Panc1 (cell line): ENCODE results near the gene DGAT2. TPM values are rescaled to one million over a fixed set of nuclear protein-coding genes. Genes with fewer than 3 reads are reported as not detected.

ENCODE experiments used
- ATAC-seq: fragments of 200-7000 bp; cut with Tn5 transposase; 2 replicates; pipeline ENCODE4 v1.9.1; 2020; ENCODE audit warnings: mild to moderate bottlenecking, moderate library complexity
- BruUV-seq: library from RNA; stranded (reverse); fragments of 400-500 nt; replicated peaks from 2 replicates; lab custom pipeline; 2021; lab: Mats Ljungman, UMichigan
- CTCF ChIA-PET: fragments of 300-600 bp; sonication (Branson Sonifier 250); formaldehyde crosslinking; loops from one replicate; lab custom pipeline; 2022; ENCODE audit warnings: antibody characterized with exemption; lab: Charles Lee
- POLR2A ChIA-PET: fragments of 300-600 bp; sonication (Branson Sonifier 250); formaldehyde crosslinking; loops from one replicate; lab custom pipeline; 2022; ENCODE audit warnings: antibody characterized with exemption; lab: Charles Lee
- DNase-seq: peaks from one replicate; pipeline ENCODE4 v3.0.0-alpha.2; 2010; ENCODE audit warnings: low read depth, low spot score
- H3K27ac ChIP-seq: 2 replicates; pipeline ENCODE4 v1.5.1; 2011; ENCODE audit warnings: mild to moderate bottlenecking, low read length, inconsistent platforms
- H3K27me3 ChIP-seq: fragments of 200-500 bp; sonication (Bioruptor generic); 2 replicates; pipeline ENCODE4 v1.6.0; 2014; ENCODE audit warnings: low read length, inconsistent platforms; ENCODE audit not compliant: control insufficient read depth, insufficient read depth
- H3K36me3 ChIP-seq: fragments of 200-500 bp; sonication (Bioruptor generic); 2 replicates; pipeline ENCODE4 v1.5.1; 2014; ENCODE audit warnings: inconsistent platforms, mild to moderate bottlenecking, low read length, moderate library complexity; ENCODE audit not compliant: control insufficient read depth, insufficient read depth
- H3K4me1 ChIP-seq: 2 replicates; pipeline ENCODE4 v1.5.1; 2011; ENCODE audit warnings: inconsistent platforms, mild to moderate bottlenecking, low read length, moderate library complexity; ENCODE audit not compliant: control insufficient read depth, insufficient read depth
- H3K4me3 ChIP-seq, 2 experiments: 2 replicates each; pipeline ENCODE4 v1.5.1; 2011 to 2012; ENCODE audit warnings: low read depth in 2 of 2, low read length in 2 of 2, mild to moderate bottlenecking in 2 of 2, inconsistent platforms in 1 of 2, moderate library complexity in 1 of 2
- H3K9me3 ChIP-seq: fragments of 200-500 bp; sonication (Bioruptor generic); 2 replicates; pipeline ENCODE4 v1.5.1; 2014; ENCODE audit warnings: low read depth, mild to moderate bottlenecking, inconsistent platforms, low read length, moderate library complexity; ENCODE audit not compliant: control insufficient read depth, insufficient read depth
- POLR2AphosphoS5 ChIP-seq: IDR thresholded peaks from 2 replicates; pipeline ENCODE4 v1.6.1; 2012; ENCODE audit warnings: mild to moderate bottlenecking, low read depth, low read length, moderate library complexity
- SIN3A ChIP-seq: IDR thresholded peaks from 2 replicates; pipeline ENCODE4 v1.6.1; 2012; ENCODE audit warnings: low read depth, mild to moderate bottlenecking, low read length, moderate library complexity, borderline replicate concordance; ENCODE audit not compliant: insufficient read depth
- TCF7L2 ChIP-seq: IDR thresholded peaks from 2 replicates; pipeline ENCODE4 v1.6.1; 2011; ENCODE audit warnings: mild to moderate bottlenecking, low read depth, low read length, inconsistent platforms
- in situ Hi-C: cut with HindIII; loops from 2 replicates; pipeline ENCODE4 v1.10.0; 2016; ENCODE audit warnings: low sequenced_read_pairs, low pct_unique_long_range_greater_than_20kb
- intact Hi-C: fragments of 100-400 bp; cut with micrococcal nuclease; formaldehyde crosslinking; loops from one replicate; pipeline ENCODE4 v1.10.0; 2022; ENCODE audit not compliant: unreplicated experiment
- total RNA-seq: library from RNA; stranded (reverse); gene quantifications from one replicate; pipeline ENCODE4 v1.2.1, GENCODE V29; 2021; ENCODE audit not compliant: unreplicated experiment
- TF ChIP-seq, protein P1 (sequence below): fragments of 450-650 bp; IDR thresholded peaks from 2 replicates; pipeline ENCODE4 v1.5.1; 2017; ENCODE audit warnings: mild to moderate bottlenecking
- TF ChIP-seq, protein P2 (sequence below), 2 experiments: IDR thresholded peaks; 2 replicates each; pipeline ENCODE4 v1.6.1; 2011 to 2012; ENCODE audit warnings: low read depth in 2 of 2, control low read depth in 1 of 2, low read length in 1 of 2, mild to moderate bottlenecking in 1 of 2, moderate library complexity in 1 of 2; ENCODE audit not compliant: insufficient read depth in 1 of 2

The DGAT2 gene
- total RNA-seq, 1 experiment from 2014 or later, result 19.2 TPM

DNA sequence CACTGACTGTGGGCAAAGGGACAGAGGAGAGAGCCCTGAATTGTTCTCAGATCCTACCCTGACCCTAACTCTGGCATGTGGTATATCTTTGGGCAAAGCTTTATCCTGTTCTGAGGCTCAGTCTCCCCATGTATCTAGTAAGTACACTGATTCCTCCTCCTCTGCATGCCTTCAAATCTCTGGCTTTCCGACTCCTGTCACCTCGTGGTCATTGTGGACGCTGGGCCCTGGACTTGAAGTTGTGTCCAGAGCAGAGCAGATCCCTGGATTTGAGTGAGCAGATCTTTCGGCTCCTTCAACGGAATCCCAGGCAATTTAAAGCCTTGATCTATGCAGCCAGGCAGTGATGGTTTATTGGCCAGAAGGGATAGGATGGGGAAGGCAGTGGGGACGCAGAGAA is 47.9 kb upstream of the DGAT2 start:
- Histone ChIP-seq H3K9me3 (no peaks in the 10 kb centered on the region), H3K4me3 (no peak overlapping the region), H3K4me1 (no peaks in the 10 kb centered on the region), H3K27ac (no peak overlapping the region), H3K36me3 (no peaks in the 10 kb centered on the region), H3K27me3 (no peaks in the 10 kb centered on the region)
- ChIA-PET POLR2A (interaction anchor here (0.5 kb wide), 1 partner anchor 120 kb away, joined by 3 read pairs; no protein-coding TSS in a partner anchor), CTCF (no interaction called here)
- intact Hi-C loops (loop anchor here (5.0 kb wide), 1 partner anchor 147 kb away; no protein-coding TSS in a partner anchor), in situ Hi-C loops (no loop called here)
- ATAC-seq, result no peak
- BruUV-seq, result no TSS peak
- DNase-seq, result no peak
- TF ChIP-seq, protein P1, sequence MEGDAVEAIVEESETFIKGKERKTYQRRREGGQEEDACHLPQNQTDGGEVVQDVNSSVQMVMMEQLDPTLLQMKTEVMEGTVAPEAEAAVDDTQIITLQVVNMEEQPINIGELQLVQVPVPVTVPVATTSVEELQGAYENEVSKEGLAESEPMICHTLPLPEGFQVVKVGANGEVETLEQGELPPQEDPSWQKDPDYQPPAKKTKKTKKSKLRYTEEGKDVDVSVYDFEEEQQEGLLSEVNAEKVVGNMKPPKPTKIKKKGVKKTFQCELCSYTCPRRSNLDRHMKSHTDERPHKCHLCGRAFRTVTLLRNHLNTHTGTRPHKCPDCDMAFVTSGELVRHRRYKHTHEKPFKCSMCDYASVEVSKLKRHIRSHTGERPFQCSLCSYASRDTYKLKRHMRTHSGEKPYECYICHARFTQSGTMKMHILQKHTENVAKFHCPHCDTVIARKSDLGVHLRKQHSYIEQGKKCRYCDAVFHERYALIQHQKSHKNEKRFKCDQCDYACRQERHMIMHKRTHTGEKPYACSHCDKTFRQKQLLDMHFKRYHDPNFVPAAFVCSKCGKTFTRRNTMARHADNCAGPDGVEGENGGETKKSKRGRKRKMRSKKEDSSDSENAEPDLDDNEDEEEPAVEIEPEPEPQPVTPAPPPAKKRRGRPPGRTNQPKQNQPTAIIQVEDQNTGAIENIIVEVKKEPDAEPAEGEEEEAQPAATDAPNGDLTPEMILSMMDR, result no peak
- no peak for TF ChIP-seq TCF7L2
- no peak for TF ChIP-seq SIN3A
- TF ChIP-seq, protein P2, sequence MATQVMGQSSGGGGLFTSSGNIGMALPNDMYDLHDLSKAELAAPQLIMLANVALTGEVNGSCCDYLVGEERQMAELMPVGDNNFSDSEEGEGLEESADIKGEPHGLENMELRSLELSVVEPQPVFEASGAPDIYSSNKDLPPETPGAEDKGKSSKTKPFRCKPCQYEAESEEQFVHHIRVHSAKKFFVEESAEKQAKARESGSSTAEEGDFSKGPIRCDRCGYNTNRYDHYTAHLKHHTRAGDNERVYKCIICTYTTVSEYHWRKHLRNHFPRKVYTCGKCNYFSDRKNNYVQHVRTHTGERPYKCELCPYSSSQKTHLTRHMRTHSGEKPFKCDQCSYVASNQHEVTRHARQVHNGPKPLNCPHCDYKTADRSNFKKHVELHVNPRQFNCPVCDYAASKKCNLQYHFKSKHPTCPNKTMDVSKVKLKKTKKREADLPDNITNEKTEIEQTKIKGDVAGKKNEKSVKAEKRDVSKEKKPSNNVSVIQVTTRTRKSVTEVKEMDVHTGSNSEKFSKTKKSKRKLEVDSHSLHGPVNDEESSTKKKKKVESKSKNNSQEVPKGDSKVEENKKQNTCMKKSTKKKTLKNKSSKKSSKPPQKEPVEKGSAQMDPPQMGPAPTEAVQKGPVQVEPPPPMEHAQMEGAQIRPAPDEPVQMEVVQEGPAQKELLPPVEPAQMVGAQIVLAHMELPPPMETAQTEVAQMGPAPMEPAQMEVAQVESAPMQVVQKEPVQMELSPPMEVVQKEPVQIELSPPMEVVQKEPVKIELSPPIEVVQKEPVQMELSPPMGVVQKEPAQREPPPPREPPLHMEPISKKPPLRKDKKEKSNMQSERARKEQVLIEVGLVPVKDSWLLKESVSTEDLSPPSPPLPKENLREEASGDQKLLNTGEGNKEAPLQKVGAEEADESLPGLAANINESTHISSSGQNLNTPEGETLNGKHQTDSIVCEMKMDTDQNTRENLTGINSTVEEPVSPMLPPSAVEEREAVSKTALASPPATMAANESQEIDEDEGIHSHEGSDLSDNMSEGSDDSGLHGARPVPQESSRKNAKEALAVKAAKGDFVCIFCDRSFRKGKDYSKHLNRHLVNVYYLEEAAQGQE (IDR thresholded peaks at IDR 0.05; ENCODE audit: insufficient read depth in 1 of 2, low read depth in 2 of 2, low read length in 1 of 2), result no peak
- no peak for TF ChIP-seq POLR2AphosphoS5

DNA sequence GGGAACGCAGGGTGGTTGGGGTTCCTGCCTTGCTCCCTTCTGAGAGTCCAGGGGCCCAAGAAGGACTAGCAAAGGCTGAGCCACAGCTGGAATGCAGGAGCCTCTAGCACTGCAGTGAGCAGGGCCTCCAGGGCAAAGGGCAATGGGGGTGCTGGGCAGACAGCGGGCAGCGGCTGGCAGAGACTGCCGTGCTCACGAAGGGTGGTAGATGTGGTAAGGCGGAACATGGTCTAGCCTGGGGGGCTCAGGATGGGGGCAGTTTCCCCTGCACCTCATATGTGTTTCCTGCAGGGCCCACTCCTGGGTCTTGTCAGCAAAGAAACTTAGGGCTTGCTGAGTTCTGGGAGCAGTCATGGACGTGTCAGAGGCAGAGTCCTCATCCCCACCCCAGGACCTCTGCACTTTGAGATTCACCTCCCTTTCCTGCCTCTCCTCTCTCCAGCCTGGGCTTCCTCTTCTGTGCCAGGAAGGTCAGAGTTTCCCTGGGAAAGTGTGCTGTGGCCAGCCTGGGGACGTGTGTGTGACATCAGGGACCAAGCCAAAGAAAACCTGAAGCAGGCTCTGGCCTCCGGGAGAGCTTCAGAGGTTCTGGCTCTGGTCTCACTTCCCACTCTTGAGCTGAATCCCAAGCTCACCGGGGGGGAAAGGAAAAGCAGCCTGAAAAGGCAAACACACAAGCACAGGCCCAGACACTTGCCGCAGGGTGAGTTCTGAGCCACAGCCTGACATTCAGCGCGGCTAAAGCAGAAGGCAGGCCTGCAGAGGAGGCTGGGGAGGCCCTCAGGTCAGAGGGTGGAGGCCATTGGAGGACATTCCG is 46.5 kb upstream of the DGAT2 start:
- Histone ChIP-seq H3K27me3 (no peaks in the 10 kb centered on the region), H3K9me3 (no peaks in the 10 kb centered on the region), H3K4me1 (no peaks in the 10 kb centered on the region), H3K36me3 (no peaks in the 10 kb centered on the region), H3K4me3 (no peak overlapping the region), H3K27ac (no peak overlapping the region)
- ChIA-PET POLR2A (no interaction called here), CTCF (interaction anchor here (0.9 kb wide), 1 partner anchor 16 kb away, joined by 3 read pairs; no protein-coding TSS in a partner anchor)
- in situ Hi-C loops (no loop called here), intact Hi-C loops (loop anchor here (5.0 kb wide), 1 partner anchor 145 kb away; no protein-coding TSS in a partner anchor)
- no peak for ATAC-seq
- BruUV-seq, result no TSS peak
- TF ChIP-seq, protein P1, result no peak
- no peak for TF ChIP-seq TCF7L2
- no peak for TF ChIP-seq POLR2AphosphoS5
- TF ChIP-seq, protein P2 (IDR thresholded peaks at IDR 0.05; ENCODE audit: insufficient read depth in 1 of 2, low read depth in 2 of 2, low read length in 1 of 2), result no peak
- TF ChIP-seq SIN3A, result no peak
- no peak for DNase-seq
